NCI-H128 (cell line): ENCODE data around the gene ADGRF1.

Experiments
- DNase-seq: peaks from one replicate; lab custom pipeline; 2025; ENCODE audit not compliant: unreplicated experiment; lab: John Stamatoyannopoulos, UW

The ADGRF1 gene

DNA sequence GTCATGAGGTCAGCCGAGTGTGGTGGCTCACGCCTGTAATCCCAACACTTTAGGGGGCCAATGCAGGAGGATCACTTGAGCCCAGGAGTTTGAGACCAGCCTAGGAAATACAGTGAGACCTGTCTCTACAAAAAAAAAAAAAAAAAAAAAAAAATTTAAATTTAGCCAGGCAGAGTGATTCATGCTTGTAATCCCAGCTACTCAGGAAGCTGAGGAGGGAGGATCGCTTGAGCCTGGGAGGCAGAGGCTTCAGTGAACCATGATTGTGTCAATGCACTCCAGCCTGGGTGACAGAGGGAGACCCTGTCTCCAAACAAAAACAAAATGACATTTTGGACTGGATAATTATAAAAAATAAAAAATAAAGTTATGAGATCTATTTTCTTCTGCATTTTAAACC lies 56.2 kb downstream of the ADGRF1 start:
- no peak for DNase-seq

DNA sequence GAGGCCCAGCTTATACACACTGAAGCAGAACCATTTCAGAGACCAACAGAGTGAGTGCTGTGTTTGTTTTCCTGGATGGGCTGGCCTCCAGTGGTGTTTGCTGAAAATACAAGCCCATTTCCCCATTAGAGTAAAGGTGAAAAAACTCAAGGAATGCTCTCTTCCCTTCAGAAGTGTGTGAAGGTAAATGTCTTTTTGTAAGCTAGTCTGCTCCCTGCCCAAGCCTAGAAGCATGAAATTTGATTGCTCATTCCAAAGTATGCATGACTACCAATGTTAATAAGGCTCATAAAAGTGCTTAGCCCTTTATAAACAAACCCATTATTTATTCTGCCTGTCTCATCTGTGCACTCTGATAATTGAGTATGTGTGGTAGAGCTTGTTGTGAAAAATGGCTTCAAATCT lies 59.1 kb downstream of the ADGRF1 start:
- DNase-seq: no peak

DNA sequence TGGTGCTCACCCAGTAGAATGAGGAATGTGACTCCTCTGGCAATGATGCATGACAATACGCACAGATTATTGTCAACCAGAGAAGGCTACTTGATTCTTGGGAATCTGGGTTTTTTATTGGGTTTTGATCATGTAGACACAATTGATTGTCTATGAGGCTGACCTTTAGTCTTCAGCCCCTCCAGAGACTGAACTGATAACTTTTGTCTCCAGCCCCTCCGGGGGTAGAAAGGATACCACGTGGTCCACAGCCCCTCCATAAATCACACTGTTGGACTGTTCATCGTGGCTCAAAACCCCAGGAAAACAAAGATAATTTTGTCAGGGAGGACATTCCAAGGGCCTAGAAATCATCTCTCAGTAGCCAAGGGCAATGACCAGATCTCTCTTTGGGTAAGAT lies 62.9 kb downstream of the ADGRF1 start:
- no peak for DNase-seq

DNA sequence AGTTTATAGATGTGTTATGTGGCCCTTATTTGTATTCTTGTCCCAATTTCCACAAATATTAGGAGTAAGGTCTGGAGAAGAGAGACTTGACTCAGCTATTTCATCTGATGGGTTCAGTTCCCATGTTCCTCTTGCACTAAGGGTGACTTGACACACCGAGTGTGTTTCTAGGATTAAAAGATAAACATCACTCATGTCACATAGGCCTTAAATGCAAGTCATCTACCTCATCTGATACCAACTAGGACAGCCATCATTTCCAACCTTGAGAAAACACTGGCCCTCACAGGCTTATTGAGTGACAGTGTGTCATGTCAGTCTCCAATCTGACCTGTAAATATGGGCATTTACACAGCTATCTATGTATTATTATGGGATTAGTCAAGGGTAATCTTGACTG lies 67.3 kb downstream of the ADGRF1 start:
- DNase-seq: no peak

DNA sequence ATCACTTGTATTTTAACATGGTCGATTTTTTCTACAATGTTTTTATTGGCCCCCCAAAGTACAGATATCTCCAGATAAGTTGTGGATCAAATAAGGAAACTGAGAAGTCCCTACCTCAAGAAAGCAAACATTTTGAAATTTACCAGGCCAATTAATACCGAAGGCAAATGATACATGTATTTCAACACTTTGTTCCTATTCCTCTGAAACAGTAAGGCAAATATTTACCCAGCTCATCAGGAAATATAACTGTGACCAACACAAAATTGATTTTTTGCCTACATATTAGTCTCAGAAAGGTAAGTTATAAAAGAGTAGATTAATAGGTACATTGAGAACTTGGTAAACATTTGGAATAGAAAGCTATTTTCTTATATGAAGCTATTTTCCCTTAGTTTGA lies 69.1 kb downstream of the ADGRF1 start:
- no peak for DNase-seq

DNA sequence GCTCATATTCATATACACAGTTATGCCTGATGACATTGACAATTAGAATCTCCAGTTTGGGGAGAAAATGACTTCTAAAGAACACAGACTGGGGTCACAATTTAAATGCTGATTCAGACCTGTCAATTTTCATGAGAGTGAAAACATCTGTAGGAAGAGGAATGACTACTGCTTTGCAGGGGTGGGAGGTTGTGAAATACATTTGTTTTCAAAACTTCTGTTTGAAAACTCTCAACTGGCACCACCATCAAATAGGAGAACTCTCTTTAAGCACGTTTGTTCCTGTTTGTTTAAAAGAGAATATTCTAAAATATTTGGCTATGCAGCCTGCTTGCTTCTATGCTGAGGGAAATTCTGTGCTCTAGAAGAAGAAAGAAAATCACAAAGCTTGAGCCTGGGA lies 69.6 kb downstream of the ADGRF1 start:
- no peak for DNase-seq

DNA sequence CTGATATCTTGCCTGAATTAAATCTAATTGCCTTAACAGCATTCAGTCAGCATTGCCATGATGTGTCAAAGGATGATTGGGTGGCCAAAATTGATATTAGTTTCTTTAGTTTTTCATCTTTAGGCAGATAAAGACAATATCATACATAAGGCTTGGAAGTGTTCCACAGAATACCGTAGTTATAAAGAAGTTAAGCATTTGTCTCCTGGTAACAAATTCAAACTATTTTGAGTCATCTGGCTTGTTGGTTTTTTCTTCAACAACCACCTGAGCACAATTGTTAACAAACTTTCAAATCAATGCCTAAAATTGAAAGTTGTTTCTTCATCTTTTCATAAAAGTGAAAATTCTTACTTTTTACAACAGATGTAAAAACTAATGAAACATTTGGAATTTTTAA lies 72.9 kb downstream of the ADGRF1 start:
- no peak for DNase-seq

DNA sequence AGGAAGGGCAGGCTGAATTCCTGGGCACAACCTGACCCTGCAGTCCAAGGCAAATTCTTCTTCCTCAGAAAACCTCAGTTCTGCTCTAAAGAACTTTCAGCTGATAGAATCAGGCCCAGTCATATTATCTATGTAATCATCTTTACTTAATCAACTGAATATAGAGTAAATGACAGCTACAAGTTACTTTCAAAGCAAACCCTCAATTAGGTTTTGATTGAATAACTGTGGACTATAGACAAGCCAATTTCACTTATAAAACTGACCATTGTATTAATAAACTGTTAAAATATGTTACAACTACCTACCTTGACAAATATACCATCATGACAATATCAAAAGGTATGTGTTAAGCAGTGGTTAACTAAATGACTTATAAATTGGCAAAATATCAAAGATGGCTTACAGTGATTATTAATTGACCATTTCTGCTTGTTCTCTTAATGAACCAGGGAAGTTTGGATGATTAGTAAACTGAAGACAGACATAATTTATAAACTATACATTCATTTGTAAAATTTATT lies 74.2 kb downstream of the ADGRF1 start:
- DNase-seq: no peak

DNA sequence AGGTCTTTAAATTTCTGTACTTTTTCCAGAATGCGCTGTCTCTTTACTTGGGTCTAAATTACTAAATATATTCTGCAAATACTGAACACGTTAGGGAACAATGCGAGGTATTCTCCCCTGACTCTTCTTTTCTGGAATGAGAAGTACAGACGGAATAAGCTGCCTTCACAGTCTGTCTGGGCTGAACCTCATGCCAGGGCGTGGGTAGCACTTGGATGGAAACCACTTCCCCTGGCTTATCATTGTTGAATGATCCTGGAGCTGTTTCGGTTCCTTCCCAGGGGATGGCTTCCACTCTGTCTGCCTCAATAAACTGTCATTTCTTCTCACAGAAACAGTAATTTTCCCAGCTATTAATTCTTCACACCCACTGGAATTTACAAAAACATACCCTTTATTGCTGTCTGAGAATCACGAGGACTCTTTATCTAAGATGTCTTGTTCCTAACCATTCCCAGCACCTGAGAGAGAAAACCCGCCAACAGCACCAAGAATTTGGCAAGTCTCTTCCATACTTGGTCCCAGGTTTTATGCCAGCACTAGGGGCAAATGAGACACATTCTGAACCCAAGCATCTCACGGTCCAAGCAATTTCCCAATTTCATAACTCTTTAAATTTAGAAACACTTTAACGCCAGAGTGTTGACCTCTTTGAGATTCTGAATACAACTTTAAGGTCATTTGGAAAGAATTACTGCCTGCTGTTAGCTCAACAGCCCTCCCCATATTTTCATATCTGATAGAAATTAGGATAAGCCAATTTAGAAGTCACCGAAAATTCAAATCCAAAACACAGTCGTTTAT lies 77.2 kb downstream of the ADGRF1 start:
- no peak for DNase-seq

DNA sequence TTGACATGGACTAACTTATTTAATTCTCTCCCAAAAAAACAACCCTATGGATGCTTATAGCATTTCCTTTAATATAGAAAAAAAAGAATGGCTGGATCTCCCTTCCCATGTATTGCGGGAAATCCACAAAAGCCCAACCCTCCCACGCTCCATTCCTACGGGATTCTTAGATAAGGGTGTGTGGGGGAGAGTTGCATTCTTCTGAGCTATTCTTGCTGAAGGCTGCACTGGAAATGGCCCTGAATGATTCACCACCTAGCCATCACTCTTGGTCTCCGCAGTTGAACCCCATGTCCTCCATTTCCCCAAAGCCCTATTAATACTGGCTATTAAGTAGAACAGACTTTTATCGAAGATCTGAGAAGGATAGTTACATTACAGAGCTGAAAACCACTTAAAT lies 78.5 kb downstream of the ADGRF1 start:
- DNase-seq: no peak

DNA sequence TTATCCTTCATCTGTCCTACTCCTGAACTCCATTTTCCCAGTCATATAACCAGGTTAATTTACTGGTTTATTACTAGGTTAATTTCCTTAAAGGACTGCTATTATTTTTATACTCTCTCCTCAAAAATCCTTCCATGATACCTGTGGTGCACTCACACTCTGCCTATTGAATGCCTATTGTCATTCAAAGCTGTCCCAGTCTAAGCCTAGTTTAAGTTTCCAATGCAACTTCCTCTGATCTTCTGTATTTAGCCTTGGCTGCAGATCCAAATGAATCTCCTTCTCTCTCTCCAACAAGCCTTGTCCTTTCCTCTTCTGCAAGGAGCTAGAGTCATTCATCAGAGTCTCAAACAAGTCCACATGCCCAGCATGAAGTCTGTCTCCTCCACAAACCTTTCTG lies 79.1 kb downstream of the ADGRF1 start:
- DNase-seq: no peak

DNA sequence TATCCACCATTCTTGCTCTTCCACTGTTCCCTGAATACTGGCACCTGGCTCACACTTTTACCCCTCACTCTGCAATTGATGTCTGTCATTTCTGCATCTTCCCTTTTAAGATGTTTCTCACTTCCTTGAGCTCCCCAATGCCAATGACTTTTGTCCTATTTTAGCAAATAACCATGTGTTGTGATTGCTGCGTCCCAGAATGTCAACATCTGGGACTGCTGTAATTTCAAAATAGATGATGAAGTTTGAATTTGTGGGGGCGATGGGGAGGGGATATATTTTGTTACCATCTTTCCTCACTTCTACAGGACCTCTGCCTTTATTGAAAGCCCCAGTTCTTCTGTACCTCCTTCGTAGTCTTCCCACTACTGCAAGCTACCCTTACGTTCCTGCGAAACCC lies 80.4 kb downstream of the ADGRF1 start:
- no peak for DNase-seq

DNA sequence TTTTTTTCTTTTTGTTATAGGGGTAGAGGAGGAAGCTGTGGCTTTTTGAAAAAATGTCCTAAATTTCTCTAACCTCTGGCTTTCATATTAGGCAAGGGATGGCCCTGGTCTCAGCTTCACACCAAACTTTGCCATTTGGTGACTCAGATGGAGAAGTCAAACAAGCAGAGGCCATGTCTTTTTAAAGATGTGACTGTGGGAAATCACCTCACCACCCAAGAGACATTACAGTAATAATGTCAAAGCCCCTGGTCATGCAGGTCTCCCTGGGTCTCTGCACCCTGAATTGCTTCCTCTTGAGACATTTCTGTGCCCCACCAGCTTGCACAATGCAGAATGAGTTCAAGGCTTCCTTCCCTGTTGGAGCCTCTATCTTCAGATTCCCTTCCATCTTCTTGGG lies 80.9 kb downstream of the ADGRF1 start:
- no peak for DNase-seq

DNA sequence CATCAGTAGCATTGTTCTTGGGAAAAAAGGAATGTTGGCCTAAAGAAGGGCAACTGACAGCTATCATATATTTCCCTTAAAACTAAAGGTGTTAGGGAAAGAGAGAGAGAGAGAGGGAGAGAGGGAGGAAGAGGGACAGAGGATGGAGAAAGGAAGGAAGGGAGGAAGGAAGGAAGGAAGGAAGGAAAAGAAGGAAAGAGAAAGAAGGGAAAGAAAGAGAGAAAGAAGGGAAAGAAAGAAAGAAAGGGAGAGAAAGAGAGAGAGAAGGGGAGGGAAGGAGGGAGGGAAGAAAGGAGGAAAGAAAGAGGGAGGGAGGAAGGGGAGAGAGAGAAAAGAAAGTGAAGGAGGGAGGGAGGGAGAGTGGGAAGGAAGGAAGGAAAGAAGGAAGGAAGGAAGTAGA lies 82.7 kb downstream of the ADGRF1 start:
- no peak for DNase-seq

DNA sequence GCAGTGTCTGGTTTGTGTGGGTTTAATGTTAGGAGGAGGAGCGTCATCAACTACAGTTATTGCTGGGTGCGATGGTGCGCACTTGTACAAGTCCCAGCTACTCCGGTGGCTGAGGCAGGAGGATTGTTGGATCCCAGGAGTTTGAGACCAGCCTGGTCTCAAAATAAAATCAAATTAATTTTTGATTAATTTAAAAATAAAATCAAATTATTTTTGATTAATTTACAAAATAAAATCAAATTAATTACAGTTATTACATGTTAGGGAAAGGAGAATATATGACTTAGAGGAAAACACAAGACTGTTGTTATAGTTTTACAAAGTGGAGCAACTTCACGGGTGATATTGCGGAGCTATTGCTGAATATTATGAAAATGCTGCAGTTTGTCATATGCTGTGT lies 85.7 kb downstream of the ADGRF1 start:
- DNase-seq: no peak

DNA sequence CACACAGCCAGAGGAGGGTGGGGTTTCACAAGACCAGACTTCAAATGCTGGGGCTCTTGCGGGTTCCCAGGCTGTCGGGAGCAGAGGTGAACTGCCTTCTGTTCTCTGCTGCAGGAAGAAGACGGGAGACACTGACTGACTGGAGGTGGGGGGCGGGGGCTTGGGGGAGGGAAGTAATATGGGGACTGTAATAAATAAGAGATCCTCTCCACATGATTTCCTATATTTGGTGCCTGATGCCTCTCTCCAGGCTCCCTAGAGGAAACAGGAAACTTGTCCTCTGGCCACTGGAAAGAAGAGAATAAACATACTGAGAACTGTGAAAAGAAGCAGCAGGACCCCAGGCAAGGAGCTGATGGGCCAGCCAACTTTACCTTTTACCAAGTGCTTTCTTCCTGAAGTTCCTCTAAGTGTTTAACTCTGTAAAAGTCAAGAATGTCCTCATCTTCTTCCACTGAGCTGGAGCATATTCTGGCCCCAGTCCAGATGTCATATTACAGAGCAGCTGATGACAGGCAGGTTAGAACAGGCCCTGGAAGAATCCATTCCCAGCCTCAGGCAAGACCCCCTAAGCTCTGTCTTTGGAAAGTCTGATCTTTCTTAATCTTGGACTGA lies 87.2 kb downstream of the ADGRF1 start:
- no peak for DNase-seq

DNA sequence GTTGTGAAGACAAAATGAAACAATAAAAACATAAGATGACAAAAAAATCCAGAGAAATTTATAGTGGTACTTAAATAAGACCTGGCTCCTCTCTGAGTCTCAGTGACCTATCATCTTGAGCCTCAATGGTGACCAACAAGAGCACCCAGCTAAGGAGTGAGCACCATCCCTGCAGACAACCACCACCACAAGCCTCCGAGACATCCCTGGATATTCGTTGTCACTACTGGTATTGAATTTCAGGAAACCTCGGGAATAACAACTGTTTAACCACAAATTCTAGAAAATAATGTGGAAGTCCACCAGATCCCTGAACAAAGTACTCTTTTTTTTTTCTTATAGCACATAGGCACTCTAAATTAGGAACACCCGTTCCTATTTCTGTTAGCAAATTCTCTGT lies 88.2 kb downstream of the ADGRF1 start:
- no peak for DNase-seq

DNA sequence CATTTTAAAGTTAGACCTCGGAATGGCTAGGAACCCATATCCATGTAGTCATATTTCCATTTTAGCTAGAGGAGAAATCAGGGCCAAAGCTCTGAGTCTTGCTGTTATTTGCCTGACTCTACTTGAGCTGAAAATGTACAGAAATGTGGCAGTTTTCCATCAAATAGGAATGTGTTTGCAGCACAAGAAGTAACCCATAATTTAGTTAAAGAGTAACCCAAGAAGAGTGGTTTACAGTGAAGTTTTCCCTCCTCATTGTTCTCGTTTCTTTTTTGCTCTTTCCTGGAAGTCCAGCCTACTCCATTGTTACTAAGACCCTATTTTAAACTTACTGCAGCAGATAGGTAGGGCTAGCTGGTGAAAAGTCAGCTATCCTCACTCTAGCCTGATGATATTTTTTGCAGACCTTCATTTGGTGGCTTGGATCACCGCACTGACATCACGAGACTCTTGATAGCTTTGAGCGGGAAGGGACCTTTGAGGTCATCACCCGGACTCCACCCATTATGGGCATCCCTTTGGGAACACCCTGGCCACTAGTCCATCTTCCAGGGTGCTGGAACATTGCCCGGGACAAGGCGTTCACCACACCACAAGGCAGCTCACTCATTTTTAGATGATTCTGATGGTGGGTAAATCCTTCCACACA lies 92.4 kb downstream of the ADGRF1 start:
- DNase-seq: no peak

DNA sequence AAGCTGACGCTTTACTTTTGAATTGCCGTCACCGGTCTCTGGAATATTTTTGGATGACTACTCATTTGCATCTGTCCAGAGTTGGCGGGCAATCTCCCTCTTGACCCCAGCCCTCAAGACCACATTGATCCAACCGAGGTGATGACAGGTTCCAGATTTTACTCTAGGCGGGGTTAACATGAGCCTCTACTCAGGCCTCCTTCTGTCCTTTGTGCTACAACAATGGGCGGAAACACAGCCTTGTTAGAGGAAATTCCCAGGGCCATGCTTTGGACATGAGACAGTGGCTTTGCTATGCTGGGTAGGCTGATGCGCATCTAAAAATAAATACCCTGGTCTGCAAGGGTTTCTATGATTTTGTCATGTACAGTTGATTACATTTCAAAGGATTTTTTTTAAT lies 93.4 kb downstream of the ADGRF1 start:
- no peak for DNase-seq
